HG03432 (cell line): ENCODE results near the gene JAK2.
A peak's percentile ranks its signal among the peaks of the same experiment; 100 is the strongest.
"Not testable (repeated sequence)": the region's sequence is repeated elsewhere in the genome, so short reads cannot be mapped to it uniquely, and the experiment has no call there.

Experiments
- ATAC-seq: cut with Tn5 transposase; IDR thresholded peaks from one replicate; pipeline ENCODE4 v1.9.1; 2021; ENCODE audit warnings: mild to moderate bottlenecking, moderate library complexity; ENCODE audit not compliant: unreplicated experiment

The JAK2 gene

GRCh38 chr9:4980086-4980727 lies 4.9 kb upstream of the JAK2 start:
- ATAC-seq = no peak

GRCh38 chr9:4982721-4983482 lies 2.2 kb upstream of the JAK2 start:
- ATAC-seq = no peak

GRCh38 chr9:4983601-4984165 lies 1.4 kb upstream of the JAK2 start:
- no peak for ATAC-seq

GRCh38 chr9:4984171-4984620 lies 876 bp upstream of the JAK2 start:
- peak; percentile 9 for ATAC-seq

- peak; percentile 33 for ATAC-seq
These were observed 554 bp downstream of the JAK2 start for GRCh38 chr9:4985386-4986266.

- no peak for ATAC-seq
These were observed 1.2 kb downstream of the JAK2 start for GRCh38 chr9:4986296-4986695.

- ATAC-seq = no peak
These were observed 1.7 kb downstream of the JAK2 start for GRCh38 chr9:4986783-4987182.

- ATAC-seq = no peak
These were observed 2.9 kb downstream of the JAK2 start for GRCh38 chr9:4987961-4988421.

- ATAC-seq = no peak
These were observed 7.8 kb downstream of the JAK2 start for GRCh38 chr9:4992872-4993271.

GRCh38 chr9:4994166-4994890 lies 9.3 kb downstream of the JAK2 start:
- ATAC-seq = no peak

GRCh38 chr9:4997196-4997595 lies 12.1 kb downstream of the JAK2 start:
- no peak for ATAC-seq

GRCh38 chr9:4997631-4998030 lies 12.6 kb downstream of the JAK2 start:
- no peak for ATAC-seq

- ATAC-seq = no peak
These were observed 17.7 kb downstream of the JAK2 start for GRCh38 chr9:5002811-5003210.

- no peak for ATAC-seq
These were observed 19.4 kb downstream of the JAK2 start for GRCh38 chr9:5004481-5004880.

- ATAC-seq = no peak
These were observed 23.1 kb downstream of the JAK2 start for GRCh38 chr9:5008202-5008601.

- ATAC-seq = no peak
These were observed 28.3 kb downstream of the JAK2 start for GRCh38 chr9:5013374-5013773.

- no peak for ATAC-seq
These were observed 30.9 kb downstream of the JAK2 start for GRCh38 chr9:5015934-5016333.

GRCh38 chr9:5025416-5025815 lies 40.3 kb downstream of the JAK2 start:
- no peak for ATAC-seq

GRCh38 chr9:5031941-5032340 lies 46.9 kb downstream of the JAK2 start:
- not testable (repeated sequence) for ATAC-seq

GRCh38 chr9:5040730-5041389 lies 55.8 kb downstream of the JAK2 start:
- no peak for ATAC-seq
